ENCODE data around the gene LMNB1.
"Not testable (repeated sequence)": the region's sequence is repeated elsewhere in the genome, so short reads cannot be mapped to it uniquely, and the experiment has no call there.

DNA sequence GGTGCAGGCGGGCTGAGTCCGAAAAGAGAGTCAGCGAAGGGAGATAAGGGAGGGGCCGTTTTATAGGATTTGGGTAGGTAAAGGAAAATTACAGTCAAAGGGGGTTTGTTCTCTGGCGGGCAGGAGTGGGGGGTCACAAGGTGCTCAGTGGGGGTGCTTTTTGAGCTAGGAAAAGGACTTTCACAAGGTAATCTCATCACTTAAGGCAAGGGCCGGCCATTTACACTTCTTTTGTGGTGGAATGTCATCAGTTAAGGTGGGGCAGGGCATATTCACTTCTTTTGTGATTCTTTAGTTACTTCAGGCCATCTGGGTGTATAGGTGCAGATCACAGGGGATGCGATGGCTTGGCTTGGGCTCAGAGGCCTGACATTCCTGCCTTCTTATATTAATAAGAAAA is 62.5 kb downstream of the LMNB1 start:
- TF ChIP-seq, protein P1, sequence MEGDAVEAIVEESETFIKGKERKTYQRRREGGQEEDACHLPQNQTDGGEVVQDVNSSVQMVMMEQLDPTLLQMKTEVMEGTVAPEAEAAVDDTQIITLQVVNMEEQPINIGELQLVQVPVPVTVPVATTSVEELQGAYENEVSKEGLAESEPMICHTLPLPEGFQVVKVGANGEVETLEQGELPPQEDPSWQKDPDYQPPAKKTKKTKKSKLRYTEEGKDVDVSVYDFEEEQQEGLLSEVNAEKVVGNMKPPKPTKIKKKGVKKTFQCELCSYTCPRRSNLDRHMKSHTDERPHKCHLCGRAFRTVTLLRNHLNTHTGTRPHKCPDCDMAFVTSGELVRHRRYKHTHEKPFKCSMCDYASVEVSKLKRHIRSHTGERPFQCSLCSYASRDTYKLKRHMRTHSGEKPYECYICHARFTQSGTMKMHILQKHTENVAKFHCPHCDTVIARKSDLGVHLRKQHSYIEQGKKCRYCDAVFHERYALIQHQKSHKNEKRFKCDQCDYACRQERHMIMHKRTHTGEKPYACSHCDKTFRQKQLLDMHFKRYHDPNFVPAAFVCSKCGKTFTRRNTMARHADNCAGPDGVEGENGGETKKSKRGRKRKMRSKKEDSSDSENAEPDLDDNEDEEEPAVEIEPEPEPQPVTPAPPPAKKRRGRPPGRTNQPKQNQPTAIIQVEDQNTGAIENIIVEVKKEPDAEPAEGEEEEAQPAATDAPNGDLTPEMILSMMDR (optimal IDR thresholded peaks at IDR 0.05 in 1 of 3, IDR thresholded peaks at IDR 0.05 in 1 of 3, conservative IDR thresholded peaks at IDR 0.05 in 1 of 3; ENCODE audit: extremely low read depth in 1 of 3, insufficient read depth in 2 of 3, low read length in 3 of 3): not testable (repeated sequence)
- TF ChIP-seq EZH2 (IDR thresholded peaks at IDR 0.05; ENCODE audit: low read length): not testable (repeated sequence)

Measured in keratinocyte (primary cell).